WERI-Rb-1 (cell line): ENCODE results near the gene TLCD3B.

ENCODE experiments used
- DNase-seq: peaks from one replicate; pipeline ENCODE4 v3.0.0-alpha.2; 2020
- H3K27ac ChIP-seq: fragments of 250-450 bp; sonication (Bioruptor Pico); 2 replicates; pipeline ENCODE4 v1.5.1; 2020; ENCODE audit warnings: mild to moderate bottlenecking, moderate library complexity
- H3K27me3 ChIP-seq: fragments of 250-450 bp; sonication (Bioruptor Pico); 2 replicates; pipeline ENCODE4 v1.5.1; 2021; ENCODE audit warnings: mild to moderate bottlenecking, low read depth, moderate library complexity; ENCODE audit not compliant: insufficient read depth, severe bottlenecking
- H3K36me3 ChIP-seq: fragments of 250-450 bp; sonication (Bioruptor Pico); 2 replicates; pipeline ENCODE4 v1.5.1; 2020; ENCODE audit warnings: mild to moderate bottlenecking, moderate library complexity
- H3K4me3 ChIP-seq: 2 replicates; pipeline ENCODE4 v1.5.1; 2011; ENCODE audit warnings: low read depth, mild to moderate bottlenecking, control low read depth, low read length
- H3K9me3 ChIP-seq: fragments of 250-450 bp; sonication (Bioruptor Pico); 2 replicates; pipeline ENCODE4 v1.5.1; 2021; ENCODE audit warnings: mild to moderate bottlenecking, moderate library complexity; ENCODE audit not compliant: severe bottlenecking
- CTCF ChIP-seq: IDR thresholded peaks from 2 replicates; pipeline ENCODE4 v1.5.1; 2011; ENCODE audit warnings: low read depth, mild to moderate bottlenecking, control low read depth, inconsistent platforms, low read length

TLCD3B gene

GRCh38 chr16:30006659-30007377 lies 24.3 kb downstream of the TLCD3B start:
- peaks cover 29% of the 10 kb centered on the region for H3K36me3 ChIP-seq
- H3K9me3 ChIP-seq = no peaks in the 10 kb centered on the region
- no peak for DNase-seq
- no peak overlapping the region for H3K4me3 ChIP-seq
- TF ChIP-seq CTCF = no peak
- no peaks in the 10 kb centered on the region for H3K27me3 ChIP-seq
- no peak overlapping the region for H3K27ac ChIP-seq

- Histone ChIP-seq H3K27me3 (no peaks in the 10 kb centered on the region), H3K27ac (no peak overlapping the region), H3K36me3 (peaks cover 35% of the 10 kb centered on the region), H3K4me3 (no peak overlapping the region), H3K9me3 (no peaks in the 10 kb centered on the region)
- no peak for TF ChIP-seq CTCF
- no peak for DNase-seq
These were observed 25.0 kb downstream of the TLCD3B start for GRCh38 chr16:30006095-30006473.

- peak overlapping the region; percentile 28; the same call in 1 of the 2 replicates for H3K27ac ChIP-seq
- H3K36me3 ChIP-seq = peaks cover 35% of the 10 kb centered on the region
- DNase-seq = peak; percentile 64
These were observed 25.6 kb downstream of the TLCD3B start for GRCh38 chr16:30005341-30006094.

GRCh38 chr16:30004811-30005242 lies 26.2 kb downstream of the TLCD3B start:
- Histone ChIP-seq H3K27me3 (no peaks in the 10 kb centered on the region), H3K27ac (peak overlapping the region; percentile 69), H3K4me3 (no peak overlapping the region), H3K9me3 (no peaks in the 10 kb centered on the region), H3K36me3 (peaks cover 35% of the 10 kb centered on the region)
- DNase-seq = peak; percentile 72
- no peak for TF ChIP-seq CTCF

More at GRCh38 chr16:30005341-30006094, 25.6 kb downstream of the TLCD3B start:
- Histone ChIP-seq H3K4me3 (no peak overlapping the region), H3K27me3 (no peaks in the 10 kb centered on the region), H3K9me3 (no peaks in the 10 kb centered on the region)
- TF ChIP-seq CTCF = peak; percentile 79

- H3K27me3 ChIP-seq = no peaks in the 10 kb centered on the region
- H3K27ac ChIP-seq = peak overlapping the region; percentile 69
- H3K9me3 ChIP-seq = no peaks in the 10 kb centered on the region
- H3K4me3 ChIP-seq = no peak overlapping the region
- TF ChIP-seq CTCF = no peak
- no peak for DNase-seq
- peaks cover 35% of the 10 kb centered on the region for H3K36me3 ChIP-seq
These were observed 26.7 kb downstream of the TLCD3B start for GRCh38 chr16:30004424-30004776.
